Uterine smooth muscle cell (primary cell): ENCODE measurements around the gene FAM9C. TPM values are rescaled to one million over a fixed set of nuclear protein-coding genes. Genes with fewer than 3 reads are reported as not detected.

Source experiments
- total RNA-seq: library from RNA; depleted of rRNA; stranded (reverse); fragments of >200 nt; gene quantifications from 2 replicates; pipeline ENCODE4 v1.2.3, GENCODE V29; 2014

FAM9C gene
- 0.12 TPM in 1 of 2 replicates, not detected in the other for total RNA-seq

DNA sequence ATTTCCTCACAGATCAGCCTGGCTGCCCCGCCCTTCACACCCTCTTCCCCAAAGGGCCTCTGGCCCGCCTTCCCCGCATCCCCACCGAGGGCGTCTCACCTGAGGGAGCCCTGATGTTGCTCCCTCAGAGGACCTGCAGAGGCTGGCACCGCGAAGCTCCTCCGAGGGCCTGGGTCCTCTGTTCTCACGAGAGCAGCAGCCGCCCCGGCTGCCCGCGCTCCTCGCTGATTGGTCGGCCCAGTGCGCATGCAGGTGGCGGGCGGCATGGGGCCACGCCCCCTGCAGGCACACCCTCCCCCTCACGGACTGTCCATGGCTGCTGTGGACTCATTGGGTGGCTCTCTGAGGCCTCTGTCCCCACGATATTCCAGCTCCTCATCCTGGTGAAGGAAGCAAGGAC is at the start of gene FAM9C:
Gene FAM9C, minus strand, starts transcription at position 180 of the 400 bp plus-strand sequence. CDS start 831 bp downstream, outside the sequence.

Other genes starting within 250 kb of the FAM9C start
- under 0.01 TPM in 1 of 2 replicates, not detected in the other for gene TLR7, start 177.5 kb downstream of the FAM9C start, total RNA-seq
- gene TLR8, start 138.0 kb downstream of the FAM9C start, total RNA-seq, result not detected in 2 replicates
- 9,171 and 15,814 TPM in 2 replicates for gene TMSB4X, start 69.5 kb downstream of the FAM9C start, total RNA-seq